GM21737 (cell line): ENCODE results near the gene IL5RA.
A peak's percentile ranks its signal among the peaks of the same experiment; 100 is the strongest.

Experiments
- ATAC-seq: cut with Tn5 transposase; IDR thresholded peaks from one replicate; pipeline ENCODE4 v1.9.1; 2021; ENCODE audit warnings: mild to moderate bottlenecking, moderate library complexity; ENCODE audit not compliant: unreplicated experiment

IL5RA gene

DNA sequence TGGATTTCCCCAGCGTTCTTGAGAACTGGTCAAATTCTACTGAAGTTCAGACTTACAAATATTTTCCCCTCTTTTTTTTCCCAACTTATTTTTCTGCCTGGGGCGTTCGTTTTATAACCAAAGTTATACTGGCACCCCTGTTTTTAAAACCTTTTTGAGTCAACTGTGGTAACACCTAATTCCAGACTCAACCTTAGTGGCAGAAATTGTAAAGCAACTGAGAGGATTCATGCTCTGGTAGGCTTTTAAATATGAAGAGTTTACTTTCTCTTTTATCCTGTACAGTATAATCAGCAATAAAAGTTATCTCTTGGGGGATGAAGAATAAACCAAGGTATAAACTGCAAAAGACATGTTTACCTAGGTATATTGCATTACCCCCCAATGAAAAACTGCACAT, 2.3 kb downstream of the IL5RA start:
- ATAC-seq = no peak

DNA sequence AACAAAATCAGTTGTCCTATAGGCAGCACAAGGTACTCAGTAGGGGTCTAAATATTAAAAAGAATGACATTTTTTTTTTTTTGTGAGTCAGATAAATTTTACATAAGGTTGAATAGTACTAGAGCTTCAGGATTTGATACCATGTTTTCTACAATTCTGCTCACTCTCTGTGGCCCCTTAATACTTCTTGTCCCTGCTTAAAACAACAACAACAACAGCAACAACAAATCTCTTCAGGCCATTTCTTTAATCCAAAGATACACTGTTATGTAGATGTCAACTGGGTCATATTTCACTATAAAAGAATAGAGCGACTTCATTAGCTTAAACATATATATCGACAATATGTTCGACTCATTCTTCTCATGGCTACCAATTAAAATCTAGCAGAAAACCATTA, 3.0 kb downstream of the IL5RA start:
- ATAC-seq = no peak

DNA sequence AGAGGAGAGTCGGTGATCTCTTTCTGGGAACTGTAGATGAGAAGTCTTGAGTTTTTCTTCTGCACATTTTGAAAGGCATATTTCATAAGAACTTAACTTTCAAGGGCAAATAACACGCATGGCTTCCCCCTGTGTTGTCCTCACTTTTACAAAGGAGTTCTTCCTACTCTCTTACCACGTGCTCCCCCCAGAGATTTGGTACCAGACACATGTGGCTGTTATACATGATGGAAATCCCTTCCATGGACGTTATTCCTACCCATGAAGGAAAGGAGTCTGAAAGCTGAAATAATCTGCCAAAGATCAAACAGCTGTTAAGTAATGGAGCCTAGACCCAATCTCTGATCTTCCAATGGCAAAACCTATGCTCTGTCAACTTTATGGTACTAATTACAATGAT, 4.4 kb downstream of the IL5RA start:
- no peak for ATAC-seq

DNA sequence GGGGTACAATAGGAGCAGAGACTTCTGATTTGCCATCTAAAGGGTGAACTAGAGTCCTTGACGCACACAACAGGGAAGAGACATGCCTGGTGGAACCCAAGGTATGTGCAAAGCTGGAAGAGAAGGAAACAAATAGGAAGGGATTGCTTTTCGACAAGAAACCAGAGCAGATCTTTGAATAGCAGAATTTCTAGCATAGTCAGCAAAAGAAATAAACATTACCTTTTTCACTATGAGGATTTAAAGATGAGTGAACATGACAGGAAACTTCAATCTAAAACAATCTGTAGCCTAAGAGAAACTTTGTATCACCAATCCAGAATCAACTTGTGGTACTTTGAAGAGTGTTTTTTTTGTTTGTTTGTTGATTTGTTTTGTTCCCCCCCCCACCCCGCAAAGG, 4.9 kb downstream of the IL5RA start:
- no peak for ATAC-seq

DNA sequence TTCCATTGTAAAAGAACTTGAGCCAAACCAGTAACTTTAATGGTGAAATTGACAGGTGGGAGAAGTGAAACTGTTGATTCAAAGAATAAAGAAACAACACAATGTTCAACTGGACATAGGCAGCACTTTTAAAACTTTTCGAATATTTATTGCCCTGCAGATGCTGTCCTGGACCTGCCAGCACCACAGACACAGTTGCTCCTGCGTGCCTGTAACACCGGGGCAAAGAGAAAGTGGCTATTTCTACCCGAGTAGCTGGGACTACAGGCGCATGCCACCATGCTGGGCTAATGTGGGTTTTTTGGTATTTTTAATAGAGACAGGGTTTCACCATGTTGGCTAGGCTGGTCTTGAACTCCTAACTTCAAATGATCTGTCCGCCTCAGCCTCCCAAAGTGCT, 7.4 kb downstream of the IL5RA start:
- no peak for ATAC-seq

DNA sequence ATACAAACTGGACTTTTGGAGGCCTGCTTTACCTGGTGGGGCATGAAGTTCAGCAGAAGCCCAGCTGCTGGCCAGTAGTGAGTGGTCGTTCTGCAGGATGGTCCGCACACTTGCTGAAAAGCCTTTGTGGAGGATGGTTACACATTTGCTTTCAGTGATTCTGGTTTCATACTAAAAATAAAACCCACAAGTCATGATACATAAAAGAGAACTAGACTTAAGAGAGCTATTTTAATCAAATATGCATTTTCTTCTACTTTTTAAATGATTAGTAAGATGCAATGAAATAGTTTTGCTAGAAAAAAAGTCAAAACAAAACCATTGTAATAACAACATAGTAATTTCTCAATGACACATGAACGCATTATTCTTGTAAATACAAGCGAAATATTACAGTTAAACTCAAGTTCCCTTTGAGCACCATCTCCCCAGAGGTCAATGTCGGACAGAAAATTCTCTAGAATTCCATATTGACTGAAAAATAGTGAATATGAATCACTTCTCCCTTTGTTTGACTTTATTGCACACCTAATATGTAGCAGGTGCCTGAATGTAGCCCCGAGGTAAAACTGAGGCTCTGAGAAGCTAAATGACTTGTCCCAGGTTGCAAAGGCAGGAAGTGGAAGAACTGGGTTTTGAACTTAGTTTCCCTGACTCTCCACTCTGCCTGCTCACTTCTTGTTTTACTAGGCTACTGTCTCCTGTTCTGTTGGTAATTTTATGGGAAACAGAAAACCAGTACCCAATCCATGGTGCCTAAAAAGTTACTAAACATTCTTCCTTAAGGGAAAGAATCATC, 8.3 kb downstream of the IL5RA start:
- ATAC-seq = no peak

DNA sequence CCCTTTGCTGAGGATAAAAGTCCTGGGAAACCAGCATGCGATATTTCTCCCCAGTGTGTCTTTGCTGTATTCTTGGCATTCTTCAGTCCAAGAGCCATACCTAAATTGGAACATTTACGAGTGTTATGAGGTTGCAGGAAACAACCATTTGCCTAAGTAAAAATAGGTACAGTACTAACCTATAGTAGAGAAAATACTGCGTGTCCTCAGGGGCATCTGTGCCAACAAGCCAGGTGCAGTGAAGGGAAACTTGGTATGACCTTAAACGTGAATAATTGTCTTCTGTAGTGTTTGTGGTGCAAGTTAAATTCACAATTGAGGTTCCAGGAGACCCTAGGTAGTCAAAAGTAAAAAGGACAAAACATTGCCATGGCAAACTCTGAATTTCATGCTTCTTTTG, 12.2 kb downstream of the IL5RA start:
- no peak for ATAC-seq

DNA sequence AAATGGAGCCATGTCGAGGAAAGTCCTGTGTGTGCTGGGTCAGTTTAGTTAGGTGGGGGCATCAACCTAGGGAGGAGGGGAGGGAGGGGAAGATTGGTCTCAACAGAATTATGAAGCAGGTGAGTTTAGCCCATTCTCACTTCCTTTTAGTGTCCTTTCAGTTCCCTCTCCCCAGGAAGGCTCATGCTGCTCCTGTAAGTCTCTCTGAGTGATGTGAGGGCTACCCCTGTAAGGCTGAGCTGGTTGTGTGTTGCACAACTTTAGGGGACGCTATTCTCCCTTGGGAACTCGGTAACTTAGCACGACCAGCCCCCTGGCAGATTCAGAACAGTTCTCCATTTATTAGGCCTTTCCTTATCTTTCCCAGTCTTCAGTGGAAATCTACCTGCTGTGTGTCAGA, 21.2 kb downstream of the IL5RA start:
- ATAC-seq = peak; percentile 98

DNA sequence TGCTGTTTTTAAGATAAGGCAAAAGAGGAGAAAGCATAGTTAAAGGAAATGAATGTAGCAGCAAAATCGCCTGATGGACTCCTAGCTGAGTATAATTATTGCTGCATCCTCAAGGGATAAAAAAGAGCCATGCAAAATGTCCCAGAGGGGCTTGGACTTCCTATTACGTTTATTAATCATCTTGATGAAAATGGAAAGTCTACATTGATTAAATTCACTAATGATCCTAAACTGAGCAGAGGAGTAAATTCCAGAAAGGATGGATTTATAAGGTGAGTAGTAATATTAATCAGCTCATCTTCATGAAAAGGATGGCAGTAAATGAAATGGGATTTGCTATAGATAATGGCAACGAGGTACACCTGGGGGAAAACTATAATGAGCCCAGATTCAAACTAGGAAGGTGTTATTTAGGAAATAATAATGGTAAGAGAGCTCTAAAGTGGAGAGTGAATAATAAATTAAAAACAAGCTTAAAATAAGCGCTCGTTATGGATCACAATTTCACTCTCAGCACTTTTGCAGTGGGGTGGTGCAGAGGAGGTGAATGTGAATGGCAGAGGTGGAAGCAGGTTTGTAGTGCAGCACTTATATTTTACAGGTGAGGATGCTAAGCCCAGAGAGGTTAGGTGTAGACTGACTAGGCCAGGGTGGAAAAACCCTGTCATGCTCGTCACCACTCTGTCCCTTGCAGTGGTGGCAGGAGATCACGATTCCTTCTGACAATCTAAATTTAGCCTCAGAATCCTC, 22.3 kb downstream of the IL5RA start:
- no peak for ATAC-seq

DNA sequence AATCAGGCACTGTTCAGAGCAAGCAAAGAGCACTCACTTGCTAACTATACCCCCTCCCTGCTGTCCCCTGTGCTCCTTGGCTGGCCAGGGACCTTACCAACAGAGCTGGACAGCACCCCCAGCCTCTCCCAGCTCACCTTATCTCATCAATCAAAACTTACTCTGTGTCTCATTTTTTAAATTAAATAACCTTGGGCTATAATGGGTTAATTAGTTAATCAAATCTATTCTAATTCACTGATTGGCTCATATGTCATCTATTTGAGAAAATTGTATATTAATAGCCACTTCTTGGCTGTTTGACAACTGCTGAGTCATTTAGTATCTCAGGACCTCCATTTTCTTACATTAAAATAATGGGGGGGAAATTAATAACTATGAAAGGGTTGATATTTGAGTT, 22.9 kb downstream of the IL5RA start:
- ATAC-seq = no peak

DNA sequence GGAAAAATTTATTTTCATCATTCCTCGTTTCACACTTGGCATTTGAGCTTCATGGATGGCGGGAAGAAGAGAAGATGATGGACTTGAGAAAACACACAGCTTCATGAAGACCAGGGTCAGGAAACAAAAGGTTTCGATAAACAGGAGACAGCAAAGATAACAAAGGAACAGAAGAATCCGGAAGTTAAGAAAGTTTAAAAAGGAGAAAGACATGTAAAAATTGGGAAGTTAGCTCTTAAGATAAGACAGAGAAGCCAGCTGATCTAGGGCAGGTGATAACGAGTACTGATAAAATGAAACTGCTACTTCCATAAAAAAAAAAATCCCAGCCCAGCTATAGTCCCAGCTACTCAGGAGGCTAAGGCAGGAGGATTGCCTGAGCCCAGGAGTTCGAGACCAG, 23.9 kb downstream of the IL5RA start:
- no peak for ATAC-seq

DNA sequence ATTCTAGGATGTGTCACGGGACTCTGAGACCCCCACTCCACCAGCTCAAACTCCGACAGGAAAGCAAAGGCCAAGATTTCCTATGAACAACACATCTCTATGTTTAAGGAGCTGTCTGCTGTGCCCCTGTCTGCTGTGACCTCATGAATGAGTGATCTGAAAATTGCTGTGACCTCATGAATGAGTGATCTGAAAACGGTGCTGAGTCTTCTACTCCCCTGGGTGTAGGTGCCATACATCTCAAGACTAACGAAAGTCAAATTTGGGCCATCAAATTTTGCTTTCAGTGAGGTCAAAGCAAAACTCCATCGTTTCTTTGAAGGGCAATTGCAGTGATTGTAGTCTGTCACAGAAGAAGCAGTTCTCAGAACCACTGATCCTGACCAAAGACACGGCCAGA, 24.4 kb downstream of the IL5RA start:
- no peak for ATAC-seq

DNA sequence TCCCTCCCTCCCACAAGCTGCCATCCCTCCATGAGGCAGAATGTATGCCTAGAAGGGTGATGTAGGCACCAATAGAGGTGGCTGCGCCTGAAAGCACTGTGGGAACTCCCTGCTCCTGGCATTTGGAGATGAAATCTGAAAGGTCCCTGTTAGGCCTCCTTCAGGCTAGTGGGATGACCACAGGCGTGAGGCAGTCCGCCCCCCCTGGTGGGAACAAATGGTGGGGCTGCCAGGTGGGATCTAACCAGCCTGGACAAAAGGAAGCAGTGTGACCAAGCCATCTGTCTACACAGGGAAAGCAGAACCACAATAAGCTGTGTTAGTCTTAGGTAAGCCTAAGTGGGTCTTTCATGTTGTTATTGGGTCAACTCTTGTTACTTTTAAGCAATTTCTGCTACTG, 25.3 kb downstream of the IL5RA start:
- ATAC-seq = no peak

DNA sequence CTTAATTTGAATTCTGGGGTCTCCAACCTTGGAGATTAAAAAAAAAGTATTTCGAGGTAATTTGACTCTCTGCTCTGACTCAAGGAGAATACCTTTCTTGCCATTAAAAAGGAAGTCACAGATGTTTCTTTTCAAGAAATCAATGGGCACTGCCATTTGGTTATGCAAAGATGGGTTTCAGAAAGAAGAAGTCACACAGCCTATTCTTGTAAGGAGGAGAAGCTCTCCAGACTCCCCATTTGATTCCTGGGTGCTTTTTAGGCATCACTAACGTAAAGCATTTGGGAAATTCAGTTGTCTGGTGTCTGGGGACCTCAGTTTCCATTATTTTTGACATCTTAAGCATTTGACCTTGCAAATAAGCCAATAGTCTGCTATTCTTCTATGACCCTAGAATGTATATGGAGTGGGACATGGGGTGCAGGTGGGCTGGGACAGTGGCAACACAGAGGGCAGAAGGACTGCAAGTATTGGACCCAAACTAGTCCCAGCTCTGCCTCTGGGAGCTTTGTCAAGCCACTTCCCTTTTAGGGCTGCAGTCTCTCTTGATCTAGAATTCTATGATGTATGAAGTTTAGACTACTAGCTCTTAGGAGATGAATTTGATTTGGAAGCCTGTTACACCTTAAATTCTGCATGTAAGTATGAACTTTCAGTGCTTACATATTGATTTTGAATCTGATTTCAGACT, 27.8 kb downstream of the IL5RA start:
- peak; percentile 80 for ATAC-seq

DNA sequence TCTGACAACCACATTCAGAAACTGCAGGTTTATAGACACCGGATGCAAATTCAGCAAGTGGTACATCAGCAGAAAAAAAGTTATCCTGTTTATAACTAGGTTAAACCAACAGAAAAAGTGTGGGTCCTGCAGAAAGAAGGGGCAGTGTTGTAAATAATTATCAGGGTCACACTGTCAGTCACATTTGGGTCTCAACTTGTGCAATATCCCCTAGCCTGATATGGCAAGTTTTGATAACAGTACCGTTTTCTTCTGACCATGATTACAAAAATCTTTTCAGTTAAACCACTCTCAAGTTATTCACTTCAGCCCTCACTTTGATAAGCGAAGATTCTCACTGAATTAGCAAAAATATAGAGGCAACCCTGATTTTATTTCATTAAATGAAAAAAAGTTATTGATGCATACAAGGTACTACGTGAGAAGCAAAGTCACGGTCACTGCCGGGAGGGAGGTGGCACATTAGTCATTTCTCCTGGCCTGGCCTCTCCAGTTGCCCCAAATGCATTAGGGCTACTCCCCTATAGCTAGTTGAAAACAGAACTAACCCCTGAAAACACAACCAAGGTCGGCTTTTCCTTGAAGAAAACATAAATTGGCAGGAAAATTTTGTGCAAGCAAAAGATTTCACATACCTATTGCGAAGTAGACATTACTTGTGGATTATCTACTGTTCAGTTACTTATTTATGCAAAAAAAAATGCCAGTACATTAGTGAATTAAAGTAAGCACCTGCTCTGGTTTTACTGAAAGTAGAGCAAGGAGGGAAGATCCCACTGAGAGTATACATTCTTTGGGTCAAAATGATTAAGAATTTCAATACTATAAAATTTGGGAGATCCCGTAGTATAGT, 28.6 kb downstream of the IL5RA start:
- peak; percentile 46 for ATAC-seq

DNA sequence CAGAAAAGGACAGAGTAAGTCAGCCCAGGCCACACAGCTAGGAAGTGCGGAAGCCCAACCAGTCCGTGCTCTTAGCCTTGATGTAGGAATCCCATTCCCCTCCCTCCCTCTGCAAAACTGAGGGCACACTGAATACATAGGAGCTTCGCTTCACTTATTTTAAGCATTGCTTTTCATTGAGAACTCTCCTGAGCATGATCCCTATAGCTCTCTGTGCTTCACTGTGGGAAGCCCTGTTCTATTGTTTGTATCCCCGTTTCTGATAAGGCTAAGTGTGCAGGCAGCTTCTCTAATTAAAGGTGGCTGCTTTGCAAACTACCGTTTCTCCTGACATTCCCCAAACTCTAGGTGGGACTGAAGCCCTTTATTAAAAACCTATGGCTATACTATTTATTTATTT, 29.9 kb downstream of the IL5RA start:
- ATAC-seq = no peak

DNA sequence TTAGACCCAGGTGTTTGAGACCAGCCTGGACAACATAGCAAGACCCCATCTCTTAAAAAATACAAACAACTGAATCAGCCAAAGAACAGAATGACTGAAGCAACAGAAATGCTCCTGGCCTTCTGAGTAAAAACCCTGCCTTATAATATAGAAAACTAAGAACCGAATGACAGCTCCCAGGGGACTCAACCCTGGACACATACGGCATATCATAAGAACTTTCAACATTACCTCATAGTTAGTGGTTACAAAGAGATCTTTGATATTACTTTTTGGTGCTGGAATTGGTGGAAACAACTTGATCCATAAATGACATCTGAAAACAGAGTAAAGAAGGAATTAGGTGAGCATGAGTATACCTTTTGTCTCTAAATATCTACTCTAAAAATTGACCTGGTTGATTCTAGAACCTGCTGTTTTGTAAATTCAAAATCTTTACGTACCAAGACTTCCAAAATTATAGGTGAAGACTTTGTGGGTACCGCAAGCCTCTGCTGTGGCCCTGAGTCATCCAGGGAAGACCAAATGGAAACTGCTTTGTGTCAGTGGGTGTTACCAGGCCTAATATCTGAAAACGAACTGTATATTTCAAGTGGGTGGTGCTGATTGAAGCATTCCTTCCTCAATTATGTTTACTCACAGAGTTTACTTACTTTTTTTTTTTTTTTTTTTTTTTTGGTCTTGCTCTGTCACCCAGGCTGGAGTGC, 35.5 kb downstream of the IL5RA start:
- ATAC-seq = no peak

DNA sequence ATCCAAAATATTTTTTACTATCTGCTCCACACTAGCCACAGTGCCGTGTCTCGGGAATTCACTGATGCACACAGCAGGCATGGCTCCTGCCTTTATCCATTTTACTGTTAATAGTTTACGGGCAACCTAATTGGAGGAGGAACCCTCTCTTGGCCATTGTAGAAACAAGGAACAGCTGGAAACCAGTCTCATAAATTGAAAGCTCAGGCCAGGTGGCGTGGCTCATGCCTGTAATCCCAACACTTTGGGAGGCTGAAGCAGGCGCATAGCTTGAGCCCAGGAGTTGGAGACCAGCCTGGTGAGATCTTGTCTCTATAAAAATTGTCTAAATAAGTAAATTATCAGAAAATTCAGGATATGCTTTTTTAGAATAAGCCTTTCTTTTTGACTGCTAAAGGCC, 39.0 kb downstream of the IL5RA start:
- ATAC-seq = no peak

DNA sequence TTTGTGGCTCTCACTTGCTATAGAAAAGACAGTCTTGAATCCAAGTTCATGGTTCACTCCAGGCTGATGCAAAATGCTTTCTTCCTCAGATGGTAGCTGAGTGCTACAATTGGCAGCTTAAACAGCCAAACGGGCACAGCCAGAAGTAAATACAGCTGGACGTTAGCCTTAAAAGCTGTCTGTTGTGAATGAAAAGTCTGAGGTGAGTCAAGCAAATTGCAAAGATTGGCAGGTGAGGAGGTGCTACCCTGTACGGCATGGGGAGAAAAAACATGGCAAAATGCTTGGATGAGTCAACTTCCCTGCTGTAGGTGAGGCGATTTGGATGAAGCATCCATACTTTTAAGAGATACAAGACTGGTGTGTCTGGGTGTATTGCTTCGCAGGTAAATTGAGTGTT, 40.5 kb downstream of the IL5RA start:
- ATAC-seq = no peak

DNA sequence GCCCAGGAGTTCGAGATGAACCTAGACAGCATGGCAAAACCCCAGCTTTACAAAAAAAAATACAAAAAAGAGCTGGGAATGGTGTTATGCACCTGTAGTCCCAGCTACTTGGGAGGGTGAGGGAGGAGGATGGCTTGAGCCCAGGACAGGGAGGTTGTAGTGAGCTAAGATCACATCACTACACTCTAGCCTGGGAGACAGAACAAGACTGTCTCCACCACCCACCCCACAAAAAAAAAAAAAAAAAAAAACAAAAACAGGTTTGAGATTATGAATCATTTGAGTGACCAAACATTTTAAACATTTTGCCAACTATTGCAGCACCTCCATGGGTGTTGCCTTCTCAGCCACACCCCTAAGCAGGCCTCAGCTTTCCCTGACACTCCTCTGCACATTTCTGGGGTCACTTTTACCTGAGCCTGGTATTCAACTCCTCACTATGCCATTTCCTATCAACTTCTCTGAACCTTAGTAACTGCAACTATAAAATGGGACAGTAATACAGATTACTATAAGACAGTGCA, 41.8 kb downstream of the IL5RA start:
- ATAC-seq = no peak
